ENCODE data around the gene GLRX2.
"Not testable (repeated sequence)": the region's sequence is repeated elsewhere in the genome, so short reads cannot be mapped to it uniquely, and the experiment has no call there.

Gene GLRX2

GRCh38 chr1:193118803-193119730 lies 13.9 kb upstream of the GLRX2 start:
- Histone ChIP-seq H2BK12ac (ENCODE audit: low read length) (no peak overlapping the region), H3K27ac (replicated peaks; ENCODE audit: low read length) (no peak overlapping the region), H3K9ac (ENCODE audit: low read depth, low read length, poor library complexity) (no peak overlapping the region), H2AFZ (ENCODE audit: low read length) (no peak overlapping the region), H3K18ac (ENCODE audit: low read length) (no peak overlapping the region), H3K9me3 (replicated peaks in 1 of 2; ENCODE audit: control insufficient read depth in 2 of 2, insufficient read depth in 1 of 2, low read depth in 1 of 2, low read length in 2 of 2) (no peaks in the 10 kb centered on the region), H3K36me3 (replicated peaks in 1 of 2; ENCODE audit: control insufficient read depth in 2 of 2, insufficient read depth in 2 of 2, low read length in 2 of 2) (no peaks in the 10 kb centered on the region), H2BK120ac (ENCODE audit: low read depth, low read length) (no peak overlapping the region), H3K23ac (ENCODE audit: low read depth, low read length, poor library complexity) (no peak overlapping the region), H3K14ac (ENCODE audit: low read length) (no peak overlapping the region), H3K4me3 (ENCODE audit: low read length in 2 of 2) (no peak overlapping the region), H3K4ac (ENCODE audit: low read length) (no peak overlapping the region), H4K8ac (ENCODE audit: low read depth, low read length) (no peak overlapping the region), H3K4me1 (ENCODE audit: control insufficient read depth in 2 of 2, insufficient read depth in 1 of 2, low read depth in 1 of 2, low read length in 2 of 2) (peaks cover 0 to 1% of the 10 kb centered on the region in 2 donors), H4K91ac (ENCODE audit: low read depth, low read length, poor library complexity) (no peak overlapping the region), H3K4me2 (ENCODE audit: insufficient read depth, low read length, poor library complexity, severe bottlenecking) (no peak overlapping the region), H3K79me1 (ENCODE audit: low read depth, low read length) (no peaks in the 10 kb centered on the region), H2BK5ac (ENCODE audit: low read length) (no peak overlapping the region), H2BK15ac (ENCODE audit: low read length) (no peak overlapping the region), H3K27me3 (ENCODE audit: control insufficient read depth in 3 of 3, insufficient read depth in 3 of 3, low read depth in 1 of 3, low read length in 3 of 3) (peaks cover 0 to 5% (median 0%) of the 10 kb centered on the region in 3 experiments), H2AK5ac (ENCODE audit: low read depth, low read length) (no peak overlapping the region)
- no CpG with 5 or more reads among the region's 4 CpGs for WGBS, 2 donors (ENCODE audit: extremely low coverage in 2 of 2, insufficient read length in 2 of 2, insufficient replicate concordance in 1 of 2)
- no peak for DNase-seq (ENCODE audit: low spot score)

GRCh38 chr1:193118194-193118593 lies 13.0 kb upstream of the GLRX2 start:
- peaks cover 0 to under 1% of the 10 kb centered on the region in 2 donors for H3K4me1 ChIP-seq (ENCODE audit: control insufficient read depth in 2 of 2, insufficient read depth in 1 of 2, low read depth in 1 of 2, low read length in 2 of 2)
- H4K8ac ChIP-seq (ENCODE audit: low read depth, low read length), result no peak overlapping the region
- no peak overlapping the region for H3K18ac ChIP-seq (ENCODE audit: low read length)
- H2AK5ac ChIP-seq (ENCODE audit: low read depth, low read length), result no peak overlapping the region
- no peak overlapping the region for H2BK5ac ChIP-seq (ENCODE audit: low read length)
- H3K79me1 ChIP-seq (ENCODE audit: low read depth, low read length), result no peaks in the 10 kb centered on the region
- H2BK15ac ChIP-seq (ENCODE audit: low read length), result no peak overlapping the region
- H3K27ac ChIP-seq (replicated peaks; ENCODE audit: low read length), result no peak overlapping the region
- H2BK120ac ChIP-seq (ENCODE audit: low read depth, low read length), result no peak overlapping the region
- DNase-seq (ENCODE audit: low spot score), result no peak
- H2AFZ ChIP-seq (ENCODE audit: low read length), result no peak overlapping the region
- no peaks in the 10 kb centered on the region for H3K9me3 ChIP-seq (replicated peaks in 1 of 2; ENCODE audit: control insufficient read depth in 2 of 2, insufficient read depth in 1 of 2, low read depth in 1 of 2, low read length in 2 of 2)
- peaks cover 0 to 5% (median 0%) of the 10 kb centered on the region in 3 experiments for H3K27me3 ChIP-seq (ENCODE audit: control insufficient read depth in 3 of 3, insufficient read depth in 3 of 3, low read depth in 1 of 3, low read length in 3 of 3)
- no peak overlapping the region for H3K14ac ChIP-seq (ENCODE audit: low read length)
- H2BK12ac ChIP-seq (ENCODE audit: low read length), result no peak overlapping the region
- no peak overlapping the region for H3K23ac ChIP-seq (ENCODE audit: low read depth, low read length, poor library complexity)
- H4K91ac ChIP-seq (ENCODE audit: low read depth, low read length, poor library complexity), result no peak overlapping the region
- H3K9ac ChIP-seq (ENCODE audit: low read depth, low read length, poor library complexity), result no peak overlapping the region
- H3K4me3 ChIP-seq (ENCODE audit: low read length in 2 of 2), result no peak overlapping the region
- no peak overlapping the region for H3K4me2 ChIP-seq (ENCODE audit: insufficient read depth, low read length, poor library complexity, severe bottlenecking)
- no peak overlapping the region for H3K4ac ChIP-seq (ENCODE audit: low read length)
- H3K36me3 ChIP-seq (replicated peaks in 1 of 2; ENCODE audit: control insufficient read depth in 2 of 2, insufficient read depth in 2 of 2, low read length in 2 of 2), result no peaks in the 10 kb centered on the region
- WGBS, 2 donors (ENCODE audit: extremely low coverage in 2 of 2, insufficient read length in 2 of 2, insufficient replicate concordance in 1 of 2), result no CpG with 5 or more reads among the region's 3 CpGs

GRCh38 chr1:193117167-193117566 lies 12.0 kb upstream of the GLRX2 start:
- DNase-seq (ENCODE audit: low spot score); H4K91ac ChIP-seq (ENCODE audit: low read depth, low read length, poor library complexity); H3K27ac ChIP-seq (replicated peaks; ENCODE audit: low read length); H3K36me3 ChIP-seq (replicated peaks in 1 of 2; ENCODE audit: control insufficient read depth in 2 of 2, insufficient read depth in 2 of 2, low read length in 2 of 2); H2BK5ac ChIP-seq (ENCODE audit: low read length); H3K14ac ChIP-seq (ENCODE audit: low read length); H3K9me3 ChIP-seq (replicated peaks in 1 of 2; ENCODE audit: control insufficient read depth in 2 of 2, insufficient read depth in 1 of 2, low read depth in 1 of 2, low read length in 2 of 2); H2AFZ ChIP-seq (ENCODE audit: low read length); H2BK12ac ChIP-seq (ENCODE audit: low read length); H3K79me1 ChIP-seq (ENCODE audit: low read depth, low read length); H3K4me2 ChIP-seq (ENCODE audit: insufficient read depth, low read length, poor library complexity, severe bottlenecking); H4K8ac ChIP-seq (ENCODE audit: low read depth, low read length); H3K9ac ChIP-seq (ENCODE audit: low read depth, low read length, poor library complexity); H3K4ac ChIP-seq (ENCODE audit: low read length); H3K4me1 ChIP-seq (ENCODE audit: control insufficient read depth in 2 of 2, insufficient read depth in 1 of 2, low read depth in 1 of 2, low read length in 2 of 2); H3K27me3 ChIP-seq (ENCODE audit: control insufficient read depth in 3 of 3, insufficient read depth in 3 of 3, low read depth in 1 of 3, low read length in 3 of 3); H3K18ac ChIP-seq (ENCODE audit: low read length); H3K4me3 ChIP-seq (ENCODE audit: low read length in 2 of 2); H2BK15ac ChIP-seq (ENCODE audit: low read length); H2AK5ac ChIP-seq (ENCODE audit: low read depth, low read length); H2BK120ac ChIP-seq (ENCODE audit: low read depth, low read length); H3K23ac ChIP-seq (ENCODE audit: low read depth, low read length, poor library complexity): not testable (repeated sequence)
- WGBS, 2 donors (ENCODE audit: extremely low coverage in 2 of 2, insufficient read length in 2 of 2, insufficient replicate concordance in 1 of 2), result no CpG with 5 or more reads among the region's 6 CpGs

GRCh38 chr1:193115629-193116227 lies 10.5 kb upstream of the GLRX2 start:
- no peak overlapping the region for H2AFZ ChIP-seq (ENCODE audit: low read length)
- no peaks in the 10 kb centered on the region for H3K36me3 ChIP-seq (replicated peaks in 1 of 2; ENCODE audit: control insufficient read depth in 2 of 2, insufficient read depth in 2 of 2, low read length in 2 of 2)
- H2AK5ac ChIP-seq (ENCODE audit: low read depth, low read length), result no peak overlapping the region
- no peak overlapping the region for H3K27ac ChIP-seq (replicated peaks; ENCODE audit: low read length)
- H2BK120ac ChIP-seq (ENCODE audit: low read depth, low read length), result no peak overlapping the region
- no peak overlapping the region for H3K4me2 ChIP-seq (ENCODE audit: insufficient read depth, low read length, poor library complexity, severe bottlenecking)
- H3K9me3 ChIP-seq (replicated peaks in 1 of 2; ENCODE audit: control insufficient read depth in 2 of 2, insufficient read depth in 1 of 2, low read depth in 1 of 2, low read length in 2 of 2), result no peaks in the 10 kb centered on the region
- no peak overlapping the region for H3K23ac ChIP-seq (ENCODE audit: low read depth, low read length, poor library complexity)
- H2BK12ac ChIP-seq (ENCODE audit: low read length), result no peak overlapping the region
- H3K18ac ChIP-seq (ENCODE audit: low read length), result no peak overlapping the region
- H4K8ac ChIP-seq (ENCODE audit: low read depth, low read length), result no peak overlapping the region
- no peak overlapping the region for H4K91ac ChIP-seq (ENCODE audit: low read depth, low read length, poor library complexity)
- H3K79me1 ChIP-seq (ENCODE audit: low read depth, low read length), result no peaks in the 10 kb centered on the region
- H2BK5ac ChIP-seq (ENCODE audit: low read length), result no peak overlapping the region
- WGBS, 2 donors (ENCODE audit: extremely low coverage in 2 of 2, insufficient read length in 2 of 2, insufficient replicate concordance in 1 of 2), result no CpG with 5 or more reads among the region's 1 CpG
- H3K4ac ChIP-seq (ENCODE audit: low read length), result no peak overlapping the region
- DNase-seq (ENCODE audit: low spot score), result no peak
- no peak overlapping the region for H3K14ac ChIP-seq (ENCODE audit: low read length)
- H3K4me1 ChIP-seq (ENCODE audit: control insufficient read depth in 2 of 2, insufficient read depth in 1 of 2, low read depth in 1 of 2, low read length in 2 of 2), result peaks cover 2 to 5% of the 10 kb centered on the region in 2 donors
- H3K27me3 ChIP-seq (ENCODE audit: control insufficient read depth in 3 of 3, insufficient read depth in 3 of 3, low read depth in 1 of 3, low read length in 3 of 3), result peaks cover 0 to 5% (median 0%) of the 10 kb centered on the region in 3 experiments
- H2BK15ac ChIP-seq (ENCODE audit: low read length), result no peak overlapping the region
- H3K9ac ChIP-seq (ENCODE audit: low read depth, low read length, poor library complexity), result no peak overlapping the region
- no peak overlapping the region for H3K4me3 ChIP-seq (ENCODE audit: low read length in 2 of 2)
